GM10266 (cell line): ENCODE measurements around the gene CKS1B.

Experiments
- DNase-seq: peaks from one replicate; pipeline ENCODE4 v3.0.0; 2012; ENCODE audit errors: extremely low spot score
- TF ChIP-seq, protein P1 (sequence below): IDR thresholded peaks from 2 replicates; pipeline ENCODE4 v1.5.1; 2012; ENCODE audit warnings: mild to moderate bottlenecking, low read depth; ENCODE audit not compliant: control insufficient read depth, insufficient read depth; ENCODE audit errors: missing control alignments

CKS1B gene

GRCh38 chr1:155012026-155012546 lies 37.6 kb downstream of the CKS1B start:
- TF ChIP-seq, protein P1, sequence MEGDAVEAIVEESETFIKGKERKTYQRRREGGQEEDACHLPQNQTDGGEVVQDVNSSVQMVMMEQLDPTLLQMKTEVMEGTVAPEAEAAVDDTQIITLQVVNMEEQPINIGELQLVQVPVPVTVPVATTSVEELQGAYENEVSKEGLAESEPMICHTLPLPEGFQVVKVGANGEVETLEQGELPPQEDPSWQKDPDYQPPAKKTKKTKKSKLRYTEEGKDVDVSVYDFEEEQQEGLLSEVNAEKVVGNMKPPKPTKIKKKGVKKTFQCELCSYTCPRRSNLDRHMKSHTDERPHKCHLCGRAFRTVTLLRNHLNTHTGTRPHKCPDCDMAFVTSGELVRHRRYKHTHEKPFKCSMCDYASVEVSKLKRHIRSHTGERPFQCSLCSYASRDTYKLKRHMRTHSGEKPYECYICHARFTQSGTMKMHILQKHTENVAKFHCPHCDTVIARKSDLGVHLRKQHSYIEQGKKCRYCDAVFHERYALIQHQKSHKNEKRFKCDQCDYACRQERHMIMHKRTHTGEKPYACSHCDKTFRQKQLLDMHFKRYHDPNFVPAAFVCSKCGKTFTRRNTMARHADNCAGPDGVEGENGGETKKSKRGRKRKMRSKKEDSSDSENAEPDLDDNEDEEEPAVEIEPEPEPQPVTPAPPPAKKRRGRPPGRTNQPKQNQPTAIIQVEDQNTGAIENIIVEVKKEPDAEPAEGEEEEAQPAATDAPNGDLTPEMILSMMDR: no peak
- no peak for DNase-seq

GRCh38 chr1:155012776-155013602 lies 38.5 kb downstream of the CKS1B start:
- TF ChIP-seq, protein P1: no peak
- no peak for DNase-seq

DNA sequence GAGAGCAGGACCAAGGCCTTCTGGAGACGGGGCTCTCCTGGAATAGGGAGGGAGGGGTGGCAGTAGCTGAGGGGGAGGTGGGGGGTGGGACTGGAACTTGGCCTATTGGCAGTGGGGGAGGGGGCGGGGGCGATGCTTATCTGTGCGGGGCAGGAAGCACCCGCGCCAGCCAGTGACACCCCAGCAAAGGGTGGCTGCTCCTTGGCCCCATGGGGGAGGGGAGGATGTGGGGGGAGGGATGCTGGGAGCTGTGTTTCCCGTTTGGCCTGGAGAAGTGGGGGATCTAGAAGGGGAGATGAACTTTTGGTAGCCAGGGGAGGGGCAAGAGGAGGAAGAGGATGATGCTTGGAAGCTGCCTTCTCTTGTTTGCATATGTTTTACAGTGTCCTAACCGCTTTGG lies 39.2 kb downstream of the CKS1B start:
- TF ChIP-seq, protein P1: no peak
- DNase-seq: no peak

GRCh38 chr1:155014709-155015508 lies 40.4 kb downstream of the CKS1B start:
- DNase-seq: no peak
- TF ChIP-seq, protein P1: no peak

DNA sequence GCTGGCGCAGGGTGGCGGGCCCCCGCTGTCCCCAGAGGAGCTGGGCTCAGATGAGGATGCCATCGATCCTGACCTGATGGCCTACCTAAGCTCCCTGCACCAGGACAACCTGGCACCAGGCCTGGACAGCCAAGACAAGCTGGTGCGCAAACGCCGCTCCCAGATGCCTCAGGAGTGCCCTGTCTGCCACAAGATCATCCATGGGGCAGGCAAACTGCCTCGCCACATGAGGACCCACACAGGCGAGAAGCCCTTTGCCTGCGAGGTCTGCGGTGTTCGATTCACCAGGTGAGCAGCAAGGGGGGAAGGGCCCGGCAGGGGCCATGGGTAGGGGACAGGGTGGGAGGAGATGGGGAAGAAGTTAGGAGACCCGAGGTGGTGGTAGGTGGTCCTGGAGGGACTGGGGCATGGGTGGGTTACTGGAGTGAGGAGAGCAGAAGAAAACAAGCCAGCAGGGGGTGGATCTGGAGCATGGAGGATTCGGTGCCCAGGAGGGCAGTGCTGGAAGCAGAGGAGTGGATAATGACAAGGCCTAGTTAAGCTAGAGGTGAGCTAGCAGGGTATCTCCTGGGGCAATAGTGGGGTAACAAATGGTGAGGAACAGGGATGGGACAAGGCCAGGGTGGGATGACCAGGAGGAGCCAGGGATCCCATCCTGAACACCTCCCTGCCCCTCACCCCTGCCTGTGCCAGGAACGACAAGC lies 41.2 kb downstream of the CKS1B start:
- DNase-seq: no peak
- TF ChIP-seq, protein P1: no peak

DNA sequence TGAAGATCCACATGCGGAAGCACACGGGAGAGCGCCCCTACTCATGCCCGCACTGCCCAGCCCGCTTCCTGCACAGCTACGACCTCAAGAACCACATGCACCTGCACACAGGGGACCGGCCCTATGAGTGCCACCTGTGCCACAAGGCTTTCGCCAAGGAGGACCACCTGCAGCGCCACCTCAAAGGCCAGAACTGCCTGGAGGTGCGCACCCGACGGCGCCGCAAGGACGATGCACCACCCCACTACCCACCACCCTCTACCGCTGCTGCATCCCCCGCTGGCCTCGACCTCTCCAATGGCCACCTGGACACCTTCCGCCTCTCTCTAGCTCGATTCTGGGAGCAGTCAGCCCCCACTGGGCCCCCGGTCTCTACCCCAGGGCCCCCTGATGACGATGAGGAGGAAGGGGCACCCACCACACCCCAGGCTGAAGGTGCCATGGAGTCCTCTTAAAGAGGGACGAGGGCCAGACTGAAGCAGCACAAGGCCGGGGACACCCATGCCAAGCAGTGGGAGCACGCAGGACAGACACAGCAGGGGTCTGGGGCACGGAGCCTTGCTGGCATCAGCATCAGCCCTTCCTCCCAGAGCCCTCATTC lies 41.9 kb downstream of the CKS1B start:
- no peak for DNase-seq
- TF ChIP-seq, protein P1: no peak
